Hematopoietic multipotent progenitor cell treated with erythropoietin and hydrocortisone succinate and interleukin-3 and kit ligand, for 4 days (in vitro differentiated cells): Measurements from ENCODE around the gene MAP1B.

ENCODE experiments used
- DNase-seq: peaks from one replicate; pipeline ENCODE4 v3.0.0-alpha.2; 2015

Gene MAP1B

DNA sequence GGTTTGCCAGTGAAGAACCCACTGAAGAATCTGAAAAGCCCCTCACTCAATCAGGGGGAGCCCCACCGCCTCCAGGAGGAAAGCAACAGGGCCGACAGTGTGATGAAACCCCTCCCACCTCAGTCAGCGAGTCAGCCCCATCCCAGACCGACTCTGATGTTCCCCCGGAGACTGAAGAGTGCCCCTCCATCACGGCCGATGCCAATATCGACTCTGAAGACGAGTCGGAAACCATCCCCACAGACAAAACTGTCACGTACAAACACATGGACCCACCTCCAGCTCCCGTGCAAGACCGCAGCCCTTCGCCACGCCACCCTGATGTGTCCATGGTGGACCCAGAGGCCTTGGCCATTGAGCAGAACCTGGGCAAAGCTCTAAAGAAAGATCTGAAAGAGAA is 92.4 kb downstream of the MAP1B start:
- DNase-seq, result no peak

DNA sequence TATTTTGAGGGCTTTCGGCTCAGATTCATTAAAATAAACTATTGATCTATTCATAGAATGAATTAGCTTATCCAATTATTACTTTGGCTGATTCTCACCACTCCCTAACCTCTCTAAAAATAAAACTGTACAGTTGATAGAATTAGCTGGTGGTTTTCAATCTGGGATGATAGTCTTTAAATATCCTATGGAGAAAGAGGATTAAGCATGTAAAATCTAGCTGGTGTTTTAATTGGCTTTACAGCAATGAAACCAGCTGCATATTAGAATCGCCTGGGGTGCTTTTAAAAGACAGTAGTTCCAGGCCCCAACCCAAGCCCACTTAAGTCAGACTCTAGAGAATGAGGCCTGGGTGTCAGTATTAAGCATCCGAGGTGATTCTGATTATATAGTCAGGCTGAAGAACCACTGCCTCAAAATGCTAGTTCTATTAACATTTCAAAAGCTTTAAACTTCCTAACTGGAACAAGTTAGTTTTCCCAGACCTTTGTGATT is 95.1 kb downstream of the MAP1B start:
- no peak for DNase-seq

DNA sequence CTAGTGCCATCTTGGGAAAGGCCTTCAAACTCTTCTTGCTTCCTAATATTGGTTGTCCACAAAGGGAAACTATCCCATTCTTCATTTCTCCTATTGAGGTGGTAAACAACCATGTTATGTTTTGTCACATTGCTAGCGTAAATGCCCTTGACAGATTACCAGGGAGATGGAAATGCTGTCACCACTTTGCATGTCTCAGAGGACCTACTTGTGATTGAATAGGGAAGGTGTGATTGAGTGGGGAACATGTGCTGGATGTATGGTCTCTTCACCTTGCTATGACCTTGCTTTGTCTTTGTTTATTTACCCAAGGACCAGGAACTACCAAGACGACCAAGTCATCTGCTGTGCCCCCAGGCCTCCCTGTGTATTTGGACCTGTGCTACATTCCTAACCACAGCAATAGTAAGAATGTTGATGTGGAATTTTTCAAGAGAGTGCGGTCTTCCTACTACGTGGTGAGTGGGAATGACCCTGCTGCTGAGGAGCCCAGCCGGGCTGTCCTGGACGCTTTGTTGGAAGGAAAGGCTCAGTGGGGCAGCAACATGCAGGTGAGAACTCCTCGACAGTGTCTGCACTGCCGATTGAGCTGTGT is 96.1 kb downstream of the MAP1B start:
- DNase-seq, result no peak

DNA sequence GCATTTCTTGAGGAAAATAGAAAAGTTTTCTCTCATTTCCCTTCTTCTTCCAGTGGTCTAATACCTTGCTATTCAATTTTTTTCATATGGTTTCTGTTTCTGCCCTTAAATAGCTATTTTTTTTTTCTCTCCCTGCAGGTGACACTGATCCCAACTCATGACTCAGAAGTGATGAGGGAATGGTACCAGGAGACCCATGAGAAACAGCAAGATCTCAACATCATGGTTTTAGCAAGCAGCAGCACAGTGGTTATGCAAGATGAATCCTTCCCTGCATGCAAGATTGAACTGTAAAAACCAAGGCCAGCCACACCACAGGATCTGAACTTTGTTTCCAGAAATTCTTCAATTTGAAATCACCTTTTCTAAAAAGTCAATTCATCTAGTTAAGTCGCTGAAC is 97.7 kb downstream of the MAP1B start:
- DNase-seq, result no peak

DNA sequence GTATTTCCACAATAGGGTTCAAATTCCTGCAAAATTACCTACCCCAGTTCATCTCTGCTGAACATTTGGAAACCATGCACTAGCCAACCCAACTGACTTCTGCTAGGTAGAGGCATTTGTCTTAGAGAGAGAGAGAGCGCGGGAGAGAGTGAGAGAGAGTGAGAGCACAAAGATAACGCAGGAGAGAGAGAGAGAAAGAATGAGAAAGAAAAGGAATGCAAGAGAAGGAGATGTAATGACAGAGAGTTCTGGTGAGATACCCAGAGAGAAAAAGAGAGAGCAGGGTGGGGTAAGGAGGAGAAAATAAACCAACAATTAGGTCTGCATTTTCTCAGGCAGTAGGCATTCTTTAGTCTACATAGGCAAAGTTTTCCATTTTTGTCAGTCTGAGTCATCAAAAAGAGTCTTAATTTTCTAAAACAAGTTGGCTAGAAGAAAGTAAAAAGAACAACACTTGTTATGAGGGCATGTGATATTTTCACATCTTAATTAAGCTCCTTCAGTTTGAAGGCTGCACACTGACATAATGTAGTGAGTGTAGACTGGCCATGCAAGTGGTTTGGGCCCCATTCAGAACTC is 98.2 kb downstream of the MAP1B start:
- no peak for DNase-seq

DNA sequence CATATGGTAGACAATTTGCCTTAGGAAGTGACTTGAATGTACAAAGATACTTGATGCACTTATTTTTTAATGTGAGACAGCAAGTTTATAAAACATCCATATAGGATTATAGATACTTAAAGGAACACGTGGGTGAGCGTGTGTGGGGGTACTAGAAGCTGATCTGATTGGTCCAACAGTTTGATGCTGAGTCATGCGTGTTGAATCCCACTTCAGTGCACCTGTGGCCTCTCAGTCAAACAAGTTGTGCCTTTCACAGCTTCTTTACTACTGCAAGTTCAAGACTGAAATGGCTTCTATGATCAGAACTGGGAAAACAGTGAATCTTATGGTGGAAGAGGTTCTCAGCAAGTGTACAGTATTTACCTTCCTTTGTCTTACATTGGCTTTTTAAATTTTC is 98.9 kb downstream of the MAP1B start:
- no peak for DNase-seq

DNA sequence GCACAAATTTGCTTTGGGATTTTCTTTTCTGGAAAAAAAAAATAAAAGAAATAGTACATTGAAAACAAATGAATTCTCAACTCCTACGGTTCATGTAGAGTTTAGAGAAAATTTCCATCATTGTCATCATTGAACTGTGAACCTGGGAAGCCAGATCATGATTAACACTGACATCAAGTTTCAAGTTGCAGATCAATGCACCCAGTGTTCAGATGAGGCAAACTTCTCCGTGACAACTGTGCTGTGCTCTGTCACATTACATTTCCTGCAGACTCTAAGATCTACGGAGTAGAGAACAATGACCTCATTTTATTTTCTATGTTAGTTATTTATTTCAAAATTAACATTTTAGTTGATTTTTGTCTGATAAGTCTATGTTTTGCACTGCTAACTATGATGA is 99.7 kb downstream of the MAP1B start:
- DNase-seq, result no peak

DNA sequence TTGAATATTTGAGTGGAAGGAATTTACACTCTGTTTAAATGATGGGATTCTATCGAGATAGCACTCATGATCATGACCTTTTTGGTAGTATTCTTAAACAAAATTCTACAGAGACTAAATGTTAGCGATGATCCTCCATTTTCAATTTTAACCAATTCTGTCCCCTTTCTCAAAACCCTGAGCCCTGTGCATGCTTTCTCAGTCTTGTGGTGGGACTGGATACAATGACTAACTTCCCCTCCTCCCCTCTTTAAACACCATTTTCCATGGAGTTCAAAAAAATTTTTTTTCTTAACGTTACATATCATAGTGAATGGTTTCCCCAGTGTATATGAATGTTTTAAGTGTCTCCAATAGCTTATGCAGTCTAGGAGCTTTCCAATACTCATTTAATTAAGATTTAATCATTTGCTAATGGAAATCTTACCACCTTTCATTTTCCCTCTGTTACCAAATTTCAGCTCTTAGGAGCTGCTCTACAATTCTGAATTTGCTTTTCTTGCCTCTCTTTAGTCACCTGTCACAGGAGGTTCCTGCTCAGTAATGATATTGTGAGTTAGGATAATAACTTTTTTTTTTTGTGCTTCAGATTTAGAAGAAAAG is 101.2 kb downstream of the MAP1B start:
- DNase-seq, result no peak

DNA sequence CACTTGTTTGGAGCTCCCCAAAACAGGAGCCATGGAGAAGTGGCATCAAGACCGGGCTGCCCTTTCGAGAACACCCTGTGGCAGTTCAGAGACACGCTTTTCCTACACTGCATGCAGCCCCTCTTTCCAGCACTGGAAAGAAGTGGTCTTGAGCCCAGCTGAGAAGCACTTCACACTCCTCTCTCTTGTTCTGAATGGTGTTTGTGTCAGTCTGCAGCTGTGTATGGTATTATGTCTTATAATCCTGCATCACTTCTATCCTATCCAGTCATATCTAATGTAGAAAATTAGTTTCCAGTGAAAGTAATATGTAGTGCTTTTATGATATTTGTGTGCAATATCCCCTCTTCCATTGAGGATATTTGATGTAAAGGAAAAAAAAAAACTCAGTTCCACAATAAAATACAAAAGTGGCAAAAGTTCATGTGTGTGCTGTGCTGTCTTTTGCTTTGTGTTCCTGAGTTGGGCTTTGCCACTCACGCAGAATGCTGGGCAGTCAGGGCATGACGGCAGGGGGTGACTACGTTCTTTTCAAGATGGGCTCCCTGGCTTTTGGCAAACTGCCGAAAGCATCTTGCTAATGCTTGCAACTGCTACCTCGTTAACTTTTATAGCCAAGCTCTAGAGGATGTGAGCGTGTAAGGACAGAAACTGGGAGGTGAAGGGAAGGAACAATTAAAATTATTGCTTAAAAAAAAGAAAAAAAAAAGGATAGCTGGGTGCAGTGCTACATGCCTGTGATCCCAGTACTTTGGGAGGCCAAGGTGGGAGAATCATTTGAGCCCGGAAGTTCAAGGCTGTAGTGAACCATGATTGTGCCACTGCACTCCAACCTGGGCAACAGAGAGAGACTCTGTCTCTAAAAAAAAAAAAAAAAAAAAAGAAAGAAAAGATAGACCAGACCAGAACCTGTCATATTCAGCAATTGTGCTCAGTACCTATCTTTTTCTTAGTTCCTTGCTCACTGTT is 102.2 kb downstream of the MAP1B start:
- no peak for DNase-seq

DNA sequence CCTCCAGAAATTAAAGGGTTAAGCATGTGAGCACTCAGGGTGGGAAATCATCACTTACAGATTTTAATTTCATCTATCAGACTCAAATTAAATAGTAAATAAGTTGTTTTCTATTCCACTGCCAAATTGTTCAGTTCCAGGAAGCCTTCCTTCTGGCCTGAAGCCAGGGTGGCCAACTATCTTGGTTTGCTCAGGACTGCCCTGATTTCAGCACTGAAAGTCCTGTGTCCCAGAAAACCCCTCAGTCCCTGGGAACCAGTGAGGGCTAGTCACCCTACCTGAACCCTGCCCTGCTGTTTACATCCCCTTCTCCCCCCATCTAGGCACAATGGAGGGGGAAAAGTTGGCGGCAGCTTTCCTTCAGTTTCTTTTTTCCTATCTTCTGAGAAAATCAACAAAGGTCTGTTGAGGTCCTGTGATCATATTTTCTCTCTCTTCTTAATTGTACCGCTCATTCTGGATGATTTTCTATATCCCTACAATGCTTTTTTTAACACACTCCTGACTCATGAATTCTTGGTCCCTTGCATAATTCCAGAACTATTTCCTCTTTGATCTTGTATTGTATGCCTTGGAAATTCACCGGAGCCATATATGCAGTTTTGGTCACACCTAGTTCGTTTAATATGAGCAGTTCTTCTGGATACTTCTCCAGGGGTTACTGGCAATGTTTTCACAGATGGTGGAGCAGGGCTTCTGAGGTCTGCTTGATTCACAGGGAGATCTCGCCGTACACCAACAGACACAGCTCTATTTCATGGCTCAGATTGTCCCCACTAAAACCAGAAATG is 103.8 kb downstream of the MAP1B start:
- DNase-seq, result peak; percentile 15

DNA sequence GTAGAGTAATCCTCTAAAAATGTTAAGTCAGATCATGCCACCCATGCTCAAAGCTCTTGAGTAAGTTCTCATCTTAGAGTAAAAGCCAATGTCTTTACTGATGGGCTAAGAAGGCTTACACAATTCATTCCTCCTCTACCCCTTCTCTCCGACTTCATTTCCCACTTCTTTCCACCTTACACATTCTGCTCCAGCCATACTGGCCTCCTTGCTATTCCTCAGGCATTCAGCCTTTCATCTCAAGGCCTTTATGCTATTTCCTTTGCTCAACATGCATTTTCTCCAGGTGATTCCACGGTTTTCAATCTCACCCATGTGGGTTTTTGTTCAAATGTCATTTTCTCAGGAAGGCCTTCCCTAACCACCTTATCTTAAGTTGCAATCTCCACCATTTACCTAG is 104.9 kb downstream of the MAP1B start:
- DNase-seq, result no peak

DNA sequence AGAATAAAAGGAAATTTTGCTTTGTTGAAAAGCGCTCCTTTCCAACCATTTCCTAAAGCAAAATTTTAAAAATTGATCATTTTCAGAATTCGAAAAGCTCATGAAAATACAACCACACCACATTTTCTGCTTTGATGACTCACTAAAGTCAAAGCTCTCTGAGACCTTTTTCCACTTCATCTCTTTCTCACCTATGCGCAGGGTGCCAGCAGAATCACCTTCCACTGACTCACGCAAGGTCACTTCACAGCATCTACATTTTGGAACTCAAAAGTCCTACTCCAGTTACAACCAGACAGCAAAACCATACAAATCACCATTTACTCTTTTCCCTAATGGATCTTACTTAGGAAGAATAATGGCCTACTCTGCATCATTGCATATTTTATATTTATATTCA is 106.2 kb downstream of the MAP1B start:
- DNase-seq, result no peak

DNA sequence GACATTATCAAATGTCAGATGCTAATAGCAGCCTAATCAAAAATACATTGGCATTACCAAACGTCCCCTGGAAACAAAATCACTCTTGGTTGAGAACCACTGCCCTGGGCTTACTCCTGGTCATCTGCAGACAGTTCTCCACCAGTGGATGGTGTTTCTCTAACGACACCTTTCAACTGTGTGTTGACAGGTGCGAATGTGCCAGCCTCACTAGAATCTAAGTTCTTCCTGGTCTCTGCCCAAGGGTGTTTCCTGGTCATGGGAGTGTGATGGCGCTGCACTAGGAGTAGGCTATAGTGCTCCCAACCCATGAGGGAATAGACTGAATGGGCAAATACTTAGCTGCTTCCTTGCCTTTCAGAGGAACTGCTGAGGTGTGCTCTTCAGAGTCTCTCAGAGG is 106.9 kb downstream of the MAP1B start:
- DNase-seq, result no peak

DNA sequence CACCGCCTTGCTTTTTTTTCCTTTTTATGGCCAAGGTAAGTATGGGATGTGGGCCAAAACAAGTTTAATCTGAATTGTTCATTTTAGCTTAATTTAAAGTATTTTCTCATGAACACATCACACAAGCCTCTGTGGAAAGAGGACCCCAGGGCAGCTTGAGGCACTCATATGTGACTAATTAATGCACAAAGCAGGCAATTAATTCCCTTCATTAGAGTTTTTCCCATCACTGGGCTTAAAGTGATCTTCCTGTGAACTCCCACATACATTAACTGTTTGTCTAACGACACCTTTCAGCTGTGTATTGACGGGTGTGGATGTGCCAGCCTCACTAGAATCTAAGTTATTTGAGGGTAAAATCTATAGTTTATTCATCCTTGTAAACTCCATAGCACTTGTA is 109.5 kb downstream of the MAP1B start:
- no peak for DNase-seq

DNA sequence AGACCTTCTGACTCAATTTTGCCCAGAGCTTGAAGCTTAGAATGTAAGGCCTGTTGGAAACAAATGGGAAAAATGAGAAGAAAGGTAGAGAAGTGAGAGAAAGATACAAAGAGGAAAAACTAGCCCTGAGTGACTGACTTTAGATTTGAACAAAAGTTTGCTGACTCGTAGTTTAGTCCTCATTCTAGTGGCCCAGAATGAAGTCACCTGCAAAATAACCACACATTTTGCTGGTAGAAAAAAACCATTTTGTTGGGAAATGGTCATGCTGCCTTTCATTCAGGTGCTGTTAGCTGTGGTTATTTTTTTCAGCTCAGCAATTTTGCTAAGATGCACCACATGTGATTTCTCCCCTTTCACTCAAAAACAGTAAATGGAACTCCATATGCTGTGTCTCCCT is 113.8 kb downstream of the MAP1B start:
- no peak for DNase-seq

DNA sequence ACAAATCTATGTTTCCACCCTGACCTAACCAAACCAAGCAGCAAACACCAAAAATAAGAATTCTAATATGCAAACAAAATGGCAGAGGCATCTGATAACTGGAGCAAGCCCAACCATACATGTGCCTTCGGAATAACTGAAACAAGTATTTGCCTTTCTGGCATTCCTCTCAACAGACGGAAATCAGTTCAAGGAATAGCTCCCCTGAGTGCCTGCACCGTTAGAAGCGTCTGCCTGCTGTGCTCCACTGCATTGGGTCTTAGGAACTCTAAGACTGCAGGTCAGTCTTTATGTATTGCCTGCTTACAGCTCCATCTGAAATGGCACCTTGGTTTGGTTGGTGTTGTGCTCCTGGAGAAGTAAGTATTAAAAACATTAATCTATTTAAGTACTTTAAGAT is 114.3 kb downstream of the MAP1B start:
- no peak for DNase-seq

DNA sequence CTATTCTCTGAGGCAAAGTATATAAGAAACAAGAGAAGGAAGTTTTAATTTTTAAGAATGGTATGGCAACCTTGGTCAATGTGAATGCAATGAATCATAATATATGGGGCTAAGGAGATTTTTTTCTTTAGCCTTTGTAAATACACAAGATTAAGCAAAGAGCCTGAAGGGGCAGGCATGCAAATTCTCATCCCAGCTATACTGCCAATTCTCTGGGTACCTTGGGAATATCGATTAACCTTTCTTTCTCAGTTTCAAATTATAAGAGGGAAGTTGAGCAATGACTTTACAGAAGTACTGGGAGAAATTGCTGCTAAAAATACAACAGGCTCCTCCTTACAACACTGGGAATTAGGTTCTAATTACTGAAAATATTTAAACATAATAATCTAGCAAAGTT is 115.2 kb downstream of the MAP1B start:
- no peak for DNase-seq

DNA sequence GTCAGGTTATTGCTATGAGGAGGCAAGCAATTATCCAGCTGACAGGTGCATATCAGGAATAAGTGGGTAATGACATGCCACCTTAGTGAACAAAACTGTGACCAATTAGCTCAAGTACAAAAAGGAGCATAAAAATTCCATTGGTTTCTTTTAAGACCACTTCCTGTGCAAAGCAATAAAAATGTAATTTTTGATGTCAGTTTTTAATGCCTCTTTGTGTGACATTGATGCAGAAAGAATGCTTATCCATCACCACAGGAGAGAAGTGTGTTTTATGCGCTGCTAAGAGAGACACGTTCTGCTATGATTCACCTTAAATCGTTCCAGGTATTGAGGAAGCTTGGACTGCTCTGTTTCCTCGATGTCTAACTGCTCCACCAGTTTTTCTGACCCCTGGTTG is 116.1 kb downstream of the MAP1B start:
- no peak for DNase-seq

DNA sequence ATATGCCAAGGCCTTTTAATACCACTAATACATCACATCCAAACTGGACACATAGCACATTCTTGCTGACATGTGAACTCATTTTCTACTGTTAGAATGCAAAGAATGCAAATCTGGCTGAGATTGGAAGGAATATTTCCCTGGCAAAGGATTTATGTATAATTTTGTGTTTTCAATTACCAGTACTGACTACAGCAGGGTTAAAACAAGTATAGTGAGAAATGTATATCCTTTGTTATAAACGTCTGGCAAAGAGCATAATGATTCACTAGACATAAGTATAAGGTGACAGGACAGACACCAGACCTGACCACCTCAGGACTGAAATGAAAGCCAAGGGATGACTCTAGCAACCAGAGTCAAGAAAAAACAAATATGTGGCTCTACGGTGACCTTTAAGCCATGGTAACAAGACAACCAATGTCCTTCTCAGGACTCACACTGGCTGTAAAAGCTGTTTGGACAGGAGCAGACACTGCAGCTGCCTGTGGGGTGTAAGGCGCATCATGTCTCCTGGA is 117.7 kb downstream of the MAP1B start:
- no peak for DNase-seq

DNA sequence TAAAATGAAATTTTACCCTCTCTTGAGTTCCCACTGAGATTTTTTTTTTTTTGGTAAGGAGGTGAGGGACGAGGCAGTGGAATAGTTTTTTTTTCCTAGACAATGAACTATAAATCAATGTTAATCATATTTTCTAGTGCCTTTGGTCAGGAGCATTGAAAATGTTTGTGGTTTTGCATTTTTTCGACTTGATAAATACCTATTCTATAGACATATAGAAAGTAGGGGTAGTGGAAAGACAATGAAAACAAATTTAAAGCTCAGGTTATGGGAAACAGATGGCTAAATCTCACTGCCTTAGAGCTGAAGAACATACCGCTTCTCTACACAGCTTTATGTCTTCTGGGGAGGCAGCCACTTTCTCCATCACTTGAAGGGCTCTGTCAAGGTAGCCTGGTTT is 118.5 kb downstream of the MAP1B start:
- no peak for DNase-seq

DNA sequence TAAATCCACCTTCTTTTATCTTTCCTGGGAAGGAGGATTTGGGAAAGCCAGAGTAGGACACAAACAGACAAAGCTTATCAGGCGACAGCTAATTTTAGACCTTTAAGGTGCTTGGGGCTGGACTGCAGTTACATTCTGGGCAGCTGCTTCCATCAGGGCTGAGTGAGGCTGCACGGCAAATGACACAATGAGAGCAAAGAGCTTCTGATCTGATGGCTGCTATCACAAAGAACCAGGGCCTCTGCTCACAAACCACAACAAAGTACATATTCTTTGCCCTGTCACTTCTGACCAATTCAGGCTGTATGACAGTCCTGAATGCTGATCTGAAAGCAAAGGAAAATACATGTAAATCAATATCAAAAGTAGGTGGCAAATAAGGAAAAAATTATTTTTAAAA is 119.7 kb downstream of the MAP1B start:
- DNase-seq, result peak; percentile 87

DNA sequence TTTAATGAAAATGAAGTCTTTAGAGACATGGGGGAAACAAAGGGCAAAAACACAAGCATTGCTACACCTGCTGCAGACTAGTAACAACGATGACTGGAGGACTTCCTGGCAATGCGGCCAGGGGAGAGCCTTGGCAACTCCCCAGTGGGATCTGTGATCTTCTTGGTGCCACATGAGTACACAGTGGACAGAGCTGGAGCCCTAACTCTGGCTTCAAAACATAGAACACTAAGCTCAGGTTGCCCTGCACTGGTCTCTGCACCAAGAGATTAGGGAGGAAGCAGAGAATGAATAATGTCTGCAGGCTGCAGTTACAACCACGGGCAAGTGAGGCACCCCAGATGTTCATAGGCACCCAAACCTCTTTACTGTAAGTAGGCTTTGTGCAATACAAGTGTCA is 121.7 kb downstream of the MAP1B start:
- peak; percentile 80 for DNase-seq
